Breast epithelium (tissue), 4 donors: ENCODE measurements around the gene MTARC2. TPM values are rescaled to one million over a fixed set of nuclear protein-coding genes. Genes with fewer than 3 reads are reported as not detected.
A peak's percentile ranks its signal among the peaks of the same experiment; 100 is the strongest.

Experiments used
- DNase-seq, 2 donors: peaks; one replicate each; pipeline ENCODE4 v3.0.0-alpha.2; 2019; ENCODE audit warnings: low spot score in 2 of 2
- H3K27ac ChIP-seq, 2 donors: fragments of 200-600 bp; sonication (generic) in 1 of 2; one replicate each; pipeline ENCODE4 v1.5.1; 2016 to 2019; ENCODE audit warnings: mild to moderate bottlenecking in 1 of 2
- H3K27me3 ChIP-seq, 2 donors: fragments of 200-600 bp; sonication (generic) in 1 of 2; one replicate each; pipeline versions ENCODE4 v1.5.1 to v1.6.0; 2017 to 2019; ENCODE audit warnings: control low read depth in 1 of 2, mild to moderate bottlenecking in 1 of 2
- H3K36me3 ChIP-seq: fragments of 200-600 bp; one replicate; pipeline ENCODE4 v1.5.1; 2019
- H3K4me1 ChIP-seq, 2 donors: fragments of 200-600 bp; sonication (generic); one replicate each; pipeline ENCODE4 v1.5.1; 2016 to 2019; ENCODE audit warnings: control low read depth in 1 of 2
- H3K4me3 ChIP-seq, 3 donors: fragments of 200-600 bp; sonication (generic); 1 replicate in 2 of 3; 2 replicates in 1 of 3; pipeline ENCODE4 v1.5.1; 2016 to 2019; ENCODE audit warnings: mild to moderate bottlenecking in 3 of 3, moderate library complexity in 2 of 3
- H3K9me3 ChIP-seq, 2 donors: fragments of 200-600 bp; sonication (generic) in 1 of 2; one replicate each; pipeline ENCODE4 v1.5.1; 2016 to 2019; ENCODE audit warnings: control low read depth in 1 of 2
- CTCF ChIP-seq, 3 donors: fragments of 450-650 bp; IDR thresholded peaks; one replicate each; pipeline ENCODE4 v1.5.1; 2016 to 2017; ENCODE audit warnings: antibody characterized with exemption in 3 of 3, mild to moderate bottlenecking in 3 of 3, moderate library complexity in 3 of 3
- POLR2A ChIP-seq: fragments of 450-650 bp; IDR thresholded peaks from one replicate; pipeline ENCODE4 v1.6.1; 2016; ENCODE audit warnings: antibody characterized with exemption, mild to moderate bottlenecking, moderate library complexity
- POLR2AphosphoS5 ChIP-seq, 3 donors: sonication (generic); formaldehyde crosslinking; IDR thresholded peaks; one replicate each; pipeline ENCODE4 v1.6.1; 2017; ENCODE audit warnings: antibody characterized with exemption in 3 of 3
- intact Hi-C: fragments of 100-400 bp; cut with DNase I; formaldehyde crosslinking; loops from one replicate; pipeline ENCODE4 v1.15.1; 2023; ENCODE audit warnings: low total_unique reads
- total RNA-seq, 3 donors: library from RNA; depleted of rRNA; stranded (reverse); fragments of >200 nt; gene quantifications; one replicate each; pipeline ENCODE4 v1.1.0, GENCODE V29; 2016

Gene MTARC2
- total RNA-seq, 3 donors from 2014 or later, result 11.7 to 18.4 (median 15.8) TPM

GRCh38 chr1:220810179-220810653 is 62.1 kb downstream of the MTARC2 start:
- DNase-seq, result peak; percentile 35 to 69
- H3K27ac ChIP-seq, result no peak overlapping the region
- peak overlapping the region in 1 of 3 donors; percentile 50 for H3K4me3 ChIP-seq
- TF ChIP-seq CTCF (IDR thresholded peaks at IDR 0.05) (peak; percentile 59 to 96 (median 80)), POLR2AphosphoS5 (IDR thresholded peaks at IDR 0.05) (no peak), POLR2A (no peak)
- H3K9me3 ChIP-seq, result no peaks in the 10 kb centered on the region
- no peaks in the 10 kb centered on the region for H3K4me1 ChIP-seq
- no peaks in the 10 kb centered on the region for H3K27me3 ChIP-seq
- H3K36me3 ChIP-seq, result no peaks in the 10 kb centered on the region
- intact Hi-C loops, result no loop called here

- TF ChIP-seq POLR2AphosphoS5 (IDR thresholded peaks at IDR 0.05) (no peak), CTCF (IDR thresholded peaks at IDR 0.05) (no peak), POLR2A (no peak)
- no peak overlapping the region for H3K27ac ChIP-seq
- no peaks in the 10 kb centered on the region for H3K9me3 ChIP-seq
- no peaks in the 10 kb centered on the region for H3K36me3 ChIP-seq
- no peak for DNase-seq
- intact Hi-C loops, result no loop called here
- no peak overlapping the region for H3K4me3 ChIP-seq
- H3K27me3 ChIP-seq, result no peaks in the 10 kb centered on the region
- no peaks in the 10 kb centered on the region for H3K4me1 ChIP-seq
Measured at GRCh38 chr1:220810963-220811362, 62.8 kb downstream of the MTARC2 start.

- intact Hi-C loops, result no loop called here
- TF ChIP-seq CTCF (IDR thresholded peaks at IDR 0.05) (no peak), POLR2AphosphoS5 (IDR thresholded peaks at IDR 0.05) (no peak), POLR2A (no peak)
- H3K4me3 ChIP-seq, result no peak overlapping the region
- no peaks in the 10 kb centered on the region for H3K4me1 ChIP-seq
- no peak for DNase-seq
- H3K9me3 ChIP-seq, result no peaks in the 10 kb centered on the region
- no peaks in the 10 kb centered on the region for H3K27me3 ChIP-seq
- H3K27ac ChIP-seq, result no peak overlapping the region
- no peaks in the 10 kb centered on the region for H3K36me3 ChIP-seq
Measured at GRCh38 chr1:220811695-220812094, 63.6 kb downstream of the MTARC2 start.

- Histone ChIP-seq H3K27me3 (no peaks in the 10 kb centered on the region), H3K27ac (no peak overlapping the region), H3K4me3 (no peak overlapping the region), H3K36me3 (no peaks in the 10 kb centered on the region), H3K4me1 (no peaks in the 10 kb centered on the region), H3K9me3 (no peaks in the 10 kb centered on the region)
- TF ChIP-seq POLR2A (no peak), CTCF (IDR thresholded peaks at IDR 0.05) (no peak), POLR2AphosphoS5 (IDR thresholded peaks at IDR 0.05) (no peak)
- intact Hi-C loops, result no loop called here
- DNase-seq, result no peak
Measured at GRCh38 chr1:220812308-220812707, 64.2 kb downstream of the MTARC2 start.

GRCh38 chr1:220813013-220813412 is 64.9 kb downstream of the MTARC2 start:
- H3K4me1 ChIP-seq, result no peaks in the 10 kb centered on the region
- intact Hi-C loops, result no loop called here
- no peak for DNase-seq
- no peaks in the 10 kb centered on the region for H3K36me3 ChIP-seq
- no peaks in the 10 kb centered on the region for H3K9me3 ChIP-seq
- H3K27ac ChIP-seq, result no peak overlapping the region
- H3K27me3 ChIP-seq, result no peaks in the 10 kb centered on the region
- TF ChIP-seq POLR2AphosphoS5 (IDR thresholded peaks at IDR 0.05), result no peak
- no peak for TF ChIP-seq CTCF (IDR thresholded peaks at IDR 0.05)
- no peak for TF ChIP-seq POLR2A
- H3K4me3 ChIP-seq, result no peak overlapping the region
